ENCODE results near the gene POTEF. TPM values are rescaled to one million over a fixed set of nuclear protein-coding genes. Genes with fewer than 3 reads are reported as not detected.

The POTEF gene
- total and polyA plus RNA-seq, 2 donors (not counting 3 experiments of a cell fraction or from before 2014, with no cell fraction given): 0.04 TPM; not detected in 1

DNA sequence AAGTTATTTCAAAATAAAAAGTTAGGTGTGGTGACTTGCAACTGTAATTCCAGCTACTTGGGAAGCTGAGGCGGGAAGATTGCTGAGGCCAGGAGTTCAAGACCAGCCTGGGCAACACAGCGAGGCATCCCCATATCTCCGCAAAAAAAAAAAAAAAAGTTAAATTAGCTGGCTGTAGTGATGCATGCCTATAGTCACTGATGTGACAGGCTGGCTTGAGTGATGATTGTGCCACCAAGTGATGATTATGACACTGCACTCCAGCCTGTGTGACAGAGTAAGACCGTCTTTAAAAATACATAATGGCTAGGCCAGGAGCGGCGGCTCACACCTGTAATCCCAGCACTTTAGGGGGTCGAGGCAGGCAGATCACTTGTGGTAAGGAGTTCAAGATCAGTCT is 40.9 kb upstream of the POTEF start:
- Histone ChIP-seq H3K9me1 (replicated peaks; ENCODE audit: control insufficient read depth, extremely low read depth, insufficient read depth, low read length) (no peaks in the 10 kb centered on the region), H3K27me3 (ENCODE audit: control insufficient read depth in 2 of 2, insufficient read depth in 2 of 2, low read length in 2 of 2) (no peaks in the 10 kb centered on the region), H3K4me3 (replicated peaks in 1 of 3; ENCODE audit: insufficient read depth in 1 of 3, low read depth in 1 of 3, low read length in 3 of 3) (no peak overlapping the region), H3K4me1 (ENCODE audit: control insufficient read depth, extremely low read depth, insufficient read depth, low read length) (peaks cover 3% of the 10 kb centered on the region), H3K9ac (replicated peaks; ENCODE audit: extremely low read depth, insufficient read depth, low read length) (no peak overlapping the region), H3K4me2 (ENCODE audit: insufficient read depth, low read length) (no peak overlapping the region), H3K79me2 (ENCODE audit: control insufficient read depth, insufficient read depth, low read length) (peaks cover 7% of the 10 kb centered on the region), H3K27ac (ENCODE audit: insufficient read depth, low read depth, low read length) (no peak overlapping the region), H2AFZ (ENCODE audit: low read depth, low read length) (no peak overlapping the region), H3K36me3 (ENCODE audit: control insufficient read depth in 2 of 2, extremely low read depth in 1 of 2, insufficient read depth in 2 of 2, low read length in 2 of 2) (peaks cover 11 to 30% of the 10 kb centered on the region in 2 experiments), H4K20me1 (replicated peaks; ENCODE audit: control insufficient read depth, extremely low read depth, insufficient read depth, low read length) (no peaks in the 10 kb centered on the region), H3K9me3 (replicated peaks; ENCODE audit: control insufficient read depth, insufficient read depth, low read length) (no peaks in the 10 kb centered on the region)
- dilution Hi-C loops (cut with MboI; ENCODE audit: extremely low pct_ligation_motif_present, low sequenced_read_pairs): no loop called here
- intact Hi-C loops (cut with micrococcal nuclease): no loop called here
- DNase-seq (ENCODE audit: low read depth, low spot score) (no peak), FAIRE-seq (peak; percentile 47)
- POLR2A ChIA-PET: no interaction called here
- CTCF ChIA-PET: no interaction called here
- BruUV-seq (replicated peaks): no TSS peak
- no peak for TF ChIP-seq GATA2 (IDR thresholded peaks at IDR 0.05; ENCODE audit: insufficient read depth, insufficient read length, low read depth, low read length)
- TF ChIP-seq EZH2 (IDR thresholded peaks at IDR 0.05; ENCODE audit: borderline replicate concordance, low read depth, low read length, severe bottlenecking): no peak
- TF ChIP-seq, protein P1, sequence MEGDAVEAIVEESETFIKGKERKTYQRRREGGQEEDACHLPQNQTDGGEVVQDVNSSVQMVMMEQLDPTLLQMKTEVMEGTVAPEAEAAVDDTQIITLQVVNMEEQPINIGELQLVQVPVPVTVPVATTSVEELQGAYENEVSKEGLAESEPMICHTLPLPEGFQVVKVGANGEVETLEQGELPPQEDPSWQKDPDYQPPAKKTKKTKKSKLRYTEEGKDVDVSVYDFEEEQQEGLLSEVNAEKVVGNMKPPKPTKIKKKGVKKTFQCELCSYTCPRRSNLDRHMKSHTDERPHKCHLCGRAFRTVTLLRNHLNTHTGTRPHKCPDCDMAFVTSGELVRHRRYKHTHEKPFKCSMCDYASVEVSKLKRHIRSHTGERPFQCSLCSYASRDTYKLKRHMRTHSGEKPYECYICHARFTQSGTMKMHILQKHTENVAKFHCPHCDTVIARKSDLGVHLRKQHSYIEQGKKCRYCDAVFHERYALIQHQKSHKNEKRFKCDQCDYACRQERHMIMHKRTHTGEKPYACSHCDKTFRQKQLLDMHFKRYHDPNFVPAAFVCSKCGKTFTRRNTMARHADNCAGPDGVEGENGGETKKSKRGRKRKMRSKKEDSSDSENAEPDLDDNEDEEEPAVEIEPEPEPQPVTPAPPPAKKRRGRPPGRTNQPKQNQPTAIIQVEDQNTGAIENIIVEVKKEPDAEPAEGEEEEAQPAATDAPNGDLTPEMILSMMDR (IDR thresholded peaks at IDR 0.05; ENCODE audit: extremely low read depth in 1 of 2, insufficient read depth in 1 of 2, low read depth in 1 of 2, low read length in 2 of 2): no peak
- TF ChIP-seq POLR2A (IDR thresholded peaks at IDR 0.05; ENCODE audit: low read depth, low read length): no peak
- TF ChIP-seq FOS (IDR thresholded peaks at IDR 0.05; ENCODE audit: borderline replicate concordance, insufficient read depth, low read length): no peak
- no peak for TF ChIP-seq MYC (IDR thresholded peaks at IDR 0.05; ENCODE audit: low read depth, low read length)
- TF ChIP-seq JUN (IDR thresholded peaks at IDR 0.05; ENCODE audit: borderline replicate concordance, insufficient read depth, insufficient read length, low read depth): no peak
- TF ChIP-seq POLR2AphosphoS5 (IDR thresholded peaks at IDR 0.05; ENCODE audit: insufficient read depth, low read depth, low read length): no peak
- TF ChIP-seq, protein P2, sequence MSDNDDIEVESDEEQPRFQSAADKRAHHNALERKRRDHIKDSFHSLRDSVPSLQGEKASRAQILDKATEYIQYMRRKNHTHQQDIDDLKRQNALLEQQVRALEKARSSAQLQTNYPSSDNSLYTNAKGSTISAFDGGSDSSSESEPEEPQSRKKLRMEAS (IDR thresholded peaks at IDR 0.05; ENCODE audit: insufficient read depth, insufficient read length): no peak
